NCI-H345 (cell line): ENCODE results near the gene PRPF6.
A peak's percentile ranks its signal among the peaks of the same experiment; 100 is the strongest.

Experiments used
- DNase-seq: peaks from one replicate; lab custom pipeline; 2025; lab: John Stamatoyannopoulos, UW

The PRPF6 gene

GRCh38 chr20:63945031-63945658 lies 35.8 kb upstream of the PRPF6 start:
- DNase-seq = no peak

- no peak for DNase-seq
Observed at GRCh38 chr20:63945921-63946920, 34.7 kb upstream of the PRPF6 start.

- no peak for DNase-seq
Observed at GRCh38 chr20:63946986-63947637, 33.8 kb upstream of the PRPF6 start.

GRCh38 chr20:63947638-63948456 lies 33.1 kb upstream of the PRPF6 start:
- no peak for DNase-seq

- no peak for DNase-seq
Observed at GRCh38 chr20:63950701-63951397, 30.1 kb upstream of the PRPF6 start.

- no peak for DNase-seq
Observed at GRCh38 chr20:63951398-63952209, 29.3 kb upstream of the PRPF6 start.

- DNase-seq = no peak
Observed at GRCh38 chr20:63952210-63952535, 28.8 kb upstream of the PRPF6 start.

- no peak for DNase-seq
Observed at GRCh38 chr20:63952769-63953168, 28.2 kb upstream of the PRPF6 start.

- no peak for DNase-seq
Observed at GRCh38 chr20:63953764-63954429, 27.0 kb upstream of the PRPF6 start.

GRCh38 chr20:63955281-63955826 lies 25.6 kb upstream of the PRPF6 start:
- peak; percentile 54 for DNase-seq

- peak; percentile 96 for DNase-seq
Observed at GRCh38 chr20:63955827-63956663, 24.9 kb upstream of the PRPF6 start, which contains the start of gene UCKL1. Gene UCKL1, minus strand, starts transcription at chr20:63956416. Its CDS starts 44 bp downstream, at chr20:63956372.

- DNase-seq = no peak
Observed at GRCh38 chr20:63956664-63957003, 24.3 kb upstream of the PRPF6 start.

- DNase-seq = peak; percentile 89
Observed at GRCh38 chr20:63957004-63957689, 23.8 kb upstream of the PRPF6 start.

GRCh38 chr20:63957690-63958441 lies 23.1 kb upstream of the PRPF6 start:
- DNase-seq = peak; percentile 81

GRCh38 chr20:63958471-63958870 lies 22.5 kb upstream of the PRPF6 start:
- DNase-seq = no peak

- no peak for DNase-seq
Observed at GRCh38 chr20:63958964-63959698, 21.8 kb upstream of the PRPF6 start.

GRCh38 chr20:63959699-63960075 lies 21.2 kb upstream of the PRPF6 start:
- no peak for DNase-seq
